Astrocyte of the cerebellum (primary cell): ENCODE measurements around the gene RHCE.
"Not testable (repeated sequence)": the region's sequence is repeated elsewhere in the genome, so short reads cannot be mapped to it uniquely, and the experiment has no call there.

ENCODE experiments used
- DNase-seq: peaks from one replicate; pipeline ENCODE4 v3.0.0-alpha.2; 2011; ENCODE audit warnings: low read depth
- H3K4me3 ChIP-seq: 2 replicates; pipeline ENCODE4 v1.5.1; 2011; ENCODE audit warnings: mild to moderate bottlenecking, low read depth, low read length, moderate library complexity
- CTCF ChIP-seq: IDR thresholded peaks from 2 replicates; pipeline ENCODE4 v1.5.1; 2012; ENCODE audit warnings: low read length, low read depth, moderate library complexity, mild to moderate bottlenecking; ENCODE audit errors: missing control alignments
- in situ Hi-C: cut with HindIII; loops from 2 replicates; pipeline ENCODE4 v1.10.0; 2017; ENCODE audit warnings: low sequenced_read_pairs

The RHCE gene

DNA sequence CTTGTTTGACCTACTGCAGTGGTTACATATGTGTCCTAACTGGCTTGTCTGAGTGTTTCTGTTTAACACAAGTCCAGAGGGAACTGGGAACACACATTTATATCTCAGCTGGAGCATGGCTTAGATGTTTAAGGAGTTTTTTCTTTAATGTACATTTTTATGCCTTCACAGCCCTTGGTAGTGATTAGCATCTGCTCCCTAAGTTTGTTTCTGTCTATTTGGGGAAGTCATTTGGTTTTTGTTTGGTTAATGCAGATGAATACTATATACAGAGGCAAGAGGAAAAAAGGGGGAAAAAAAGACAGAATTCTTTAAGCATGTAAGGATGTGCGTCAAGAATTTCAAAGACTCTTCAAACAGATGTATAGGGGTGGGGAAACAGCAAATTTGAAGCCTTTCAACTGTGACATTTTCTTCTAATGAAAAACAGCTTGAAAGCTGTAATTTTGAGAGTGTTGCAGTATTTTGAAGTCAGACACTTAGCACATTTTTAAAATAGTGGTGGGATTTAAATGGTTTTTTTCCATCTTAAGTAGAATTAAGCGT is 25.4 kb upstream of the RHCE start:
- no peak for DNase-seq
- TF ChIP-seq CTCF = no peak
- H3K4me3 ChIP-seq = no peak overlapping the region
- in situ Hi-C loops = no loop called here

DNA sequence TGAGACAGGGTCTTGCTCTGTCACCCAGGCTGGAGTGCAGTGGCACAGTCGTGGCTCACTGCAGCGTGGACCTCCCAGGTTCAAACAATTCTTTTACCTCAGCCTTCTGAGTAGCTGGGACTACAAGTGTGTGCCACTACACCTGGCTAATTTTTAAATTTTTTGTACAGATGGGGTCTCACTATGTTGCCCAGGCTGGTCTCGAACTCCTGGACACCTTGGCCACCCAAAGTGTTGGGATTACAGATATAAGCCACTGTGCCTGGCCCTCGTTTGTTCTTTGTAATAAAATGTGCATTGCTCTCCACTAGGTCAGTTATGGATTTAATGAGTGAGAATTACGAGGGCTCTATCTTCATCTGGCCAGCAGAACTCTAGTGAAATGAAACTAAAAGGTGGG is 24.0 kb upstream of the RHCE start:
- in situ Hi-C loops, H3K4me3 ChIP-seq, DNase-seq: not testable (repeated sequence)

DNA sequence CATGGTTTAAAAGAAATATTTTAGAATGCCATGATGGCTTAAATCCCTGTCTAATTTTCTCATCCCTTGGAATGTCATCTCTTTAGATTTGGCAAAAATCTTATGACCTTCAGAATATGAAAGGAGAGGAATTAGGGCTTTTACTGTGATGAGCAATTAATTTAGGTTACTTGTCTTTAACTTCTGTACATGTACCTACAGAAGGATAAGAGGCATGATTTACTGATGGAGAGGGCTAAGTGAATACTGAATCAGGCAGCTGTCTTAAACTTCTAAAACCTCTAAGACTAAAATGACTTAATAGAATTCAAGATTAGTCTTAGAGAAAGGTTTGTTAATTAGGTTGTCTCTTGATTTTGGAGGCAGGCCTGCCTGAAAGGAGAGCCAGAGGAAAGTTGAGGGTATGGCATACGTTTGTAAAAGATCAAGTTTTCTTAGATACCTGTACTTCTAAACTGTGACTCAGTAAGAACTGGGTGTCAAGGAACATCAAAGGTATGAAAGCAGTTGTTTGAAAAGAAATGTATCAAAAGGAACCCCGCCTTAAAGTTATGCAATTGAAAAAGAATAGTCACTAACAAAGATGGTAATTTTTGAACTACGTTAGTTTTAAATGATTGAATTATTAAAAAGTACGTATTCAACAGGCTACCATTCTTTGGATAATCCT is 22.5 kb upstream of the RHCE start:
- DNase-seq = no peak
- in situ Hi-C loops = no loop called here
- no peak for TF ChIP-seq CTCF
- H3K4me3 ChIP-seq = no peak overlapping the region

GRCh38 chr1:25442178-25442577 is 21.6 kb upstream of the RHCE start:
- no peak for DNase-seq
- no peak overlapping the region for H3K4me3 ChIP-seq
- in situ Hi-C loops = no loop called here
- no peak for TF ChIP-seq CTCF

GRCh38 chr1:25439287-25439686 is 18.7 kb upstream of the RHCE start:
- H3K4me3 ChIP-seq = no peak overlapping the region
- no peak for TF ChIP-seq CTCF
- no peak for DNase-seq
- in situ Hi-C loops = loop anchor here (5.0 kb wide), 1 partner anchor 58 kb away; no protein-coding TSS in a partner anchor

- no peak overlapping the region for H3K4me3 ChIP-seq
- in situ Hi-C loops = loop anchor here (5.0 kb wide), 1 partner anchor 60 kb away; no protein-coding TSS in a partner anchor
- no peak for TF ChIP-seq CTCF
- DNase-seq = no peak
Measured at GRCh38 chr1:25437672-25438071, 17.0 kb upstream of the RHCE start.

- no peak for DNase-seq
- in situ Hi-C loops = loop anchor here (5.0 kb wide), 1 partner anchor 62 kb away; no protein-coding TSS in a partner anchor
- TF ChIP-seq CTCF = no peak
- H3K4me3 ChIP-seq = no peak overlapping the region
Measured at GRCh38 chr1:25435397-25436108, 14.9 kb upstream of the RHCE start.
